ENCODE results near the gene TLNRD1.

The TLNRD1 gene

GRCh38 chr15:81029414-81030300 lies 28.9 kb downstream of the TLNRD1 start:
- no peak for DNase-seq

GRCh38 chr15:81030301-81030750 lies 29.6 kb downstream of the TLNRD1 start:
- no peak for DNase-seq

GRCh38 chr15:81031203-81031602 lies 30.5 kb downstream of the TLNRD1 start:
- no peak for DNase-seq

DNA sequence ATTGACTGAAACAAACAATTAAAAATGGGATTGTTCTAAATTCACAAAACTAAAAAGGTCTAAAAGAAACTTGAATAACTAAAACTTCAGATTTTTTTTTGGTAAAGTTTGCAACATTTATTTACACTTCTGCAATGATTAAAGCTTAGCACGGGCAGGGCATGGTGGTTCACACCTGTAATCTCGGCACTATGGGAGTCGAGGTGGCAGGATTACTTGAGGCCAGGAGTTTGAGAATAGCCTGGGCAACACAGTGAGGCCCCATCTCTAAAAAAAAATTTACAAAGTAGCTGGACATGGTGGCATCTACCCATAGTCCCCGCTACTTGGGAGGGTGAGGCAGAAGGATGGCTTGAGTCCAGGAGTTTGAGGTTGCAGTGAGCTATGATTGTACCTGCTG lies 31.6 kb downstream of the TLNRD1 start:
- no peak for DNase-seq

- DNase-seq, result no peak
Measured at GRCh38 chr15:81032818-81033217, 32.1 kb downstream of the TLNRD1 start.

- DNase-seq, result no peak
Measured at GRCh38 chr15:81033508-81033907, 32.8 kb downstream of the TLNRD1 start.

- DNase-seq, result no peak
Measured at GRCh38 chr15:81037952-81038743, 37.4 kb downstream of the TLNRD1 start.

DNA sequence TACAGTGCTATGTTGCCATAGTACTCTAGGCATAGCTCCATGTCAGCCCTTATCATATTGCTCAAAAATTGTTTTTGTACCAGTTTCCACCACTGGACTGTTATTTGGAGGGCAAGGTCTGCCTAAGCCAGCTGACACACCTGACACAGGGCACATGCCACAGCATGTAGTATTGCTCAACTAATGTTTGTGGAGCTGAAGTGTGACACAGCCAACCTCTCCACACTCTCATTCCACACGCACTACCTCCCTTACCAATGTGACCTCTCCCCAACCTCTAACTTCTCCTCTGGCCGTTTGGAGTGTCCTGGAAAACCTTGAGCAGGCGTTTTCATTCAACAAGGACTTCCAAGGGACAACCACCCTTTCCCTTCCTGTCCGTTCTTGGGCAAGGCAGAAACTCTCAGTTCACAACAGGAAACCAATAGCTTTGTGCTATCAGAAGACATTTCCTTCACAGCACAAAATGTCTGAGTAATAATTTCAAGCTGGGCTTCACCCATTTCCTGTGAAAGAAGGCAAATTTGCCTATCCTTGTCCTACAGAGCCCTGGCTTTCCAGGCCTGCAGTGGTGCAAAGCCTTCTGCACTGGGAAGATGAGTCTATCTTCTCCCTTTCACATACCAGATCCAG lies 38.4 kb downstream of the TLNRD1 start:
- peak in 1 of 6 experiments; percentile 5 for DNase-seq

DNA sequence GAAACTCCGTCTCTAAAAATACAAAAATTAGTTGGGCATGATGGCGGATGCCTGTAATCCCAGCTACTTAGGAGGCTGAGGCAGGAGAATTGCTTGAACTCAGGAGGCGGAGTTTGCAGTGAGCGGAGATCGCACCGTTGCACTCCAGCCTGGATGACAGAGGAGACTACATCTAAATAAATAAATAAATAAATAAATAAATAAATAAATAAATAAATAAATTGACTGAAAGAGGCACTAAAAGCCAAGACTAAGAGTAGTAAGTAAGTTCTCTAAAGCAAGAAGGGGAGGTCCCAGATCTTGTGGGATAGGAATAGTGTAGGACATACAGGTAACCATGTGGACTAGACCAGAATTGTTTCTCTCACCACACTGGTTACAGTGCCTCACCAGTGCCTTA lies 40.0 kb downstream of the TLNRD1 start:
- DNase-seq, result no peak

GRCh38 chr15:81043281-81043934 lies 42.7 kb downstream of the TLNRD1 start:
- DNase-seq, result no peak

GRCh38 chr15:81043935-81044575 lies 43.3 kb downstream of the TLNRD1 start:
- DNase-seq, result no peak

DNA sequence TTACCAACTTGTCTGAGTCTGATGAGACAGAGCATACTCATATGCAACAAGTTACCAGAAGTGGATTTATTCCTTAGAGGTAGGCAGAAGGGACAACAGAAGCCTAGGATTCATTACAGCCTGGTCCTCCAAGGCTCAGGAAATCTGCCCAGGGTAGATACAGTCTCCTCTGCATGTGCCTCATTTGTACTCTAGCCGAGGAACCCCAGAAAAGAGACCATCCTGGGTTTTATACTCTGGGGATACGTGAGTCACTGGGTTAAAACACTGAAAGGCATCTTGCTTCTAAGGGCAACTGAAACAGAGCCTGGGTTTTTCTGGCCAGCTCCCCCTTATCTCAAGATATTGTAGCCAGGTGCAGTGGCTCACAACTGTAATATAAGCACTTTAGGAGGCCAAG lies 45.6 kb downstream of the TLNRD1 start:
- DNase-seq, result no peak

DNA sequence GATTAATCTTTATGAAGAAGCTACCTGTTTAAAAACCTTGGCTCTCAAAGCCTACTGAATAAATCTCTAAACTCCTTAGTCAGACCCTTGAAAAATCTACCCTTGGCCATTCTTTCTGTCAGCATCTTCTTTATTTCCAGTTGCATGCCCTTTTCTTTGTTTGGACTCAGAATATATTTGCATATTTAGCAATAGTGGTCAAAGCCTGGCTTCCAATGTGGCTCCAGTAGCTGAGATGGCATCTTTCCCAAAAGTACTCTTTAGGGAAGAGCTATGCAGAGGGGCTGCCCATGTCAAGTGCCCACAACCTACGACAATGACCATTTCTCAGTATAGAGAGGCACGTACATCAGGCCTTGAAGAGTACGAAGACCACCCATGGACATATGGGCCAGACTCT lies 47.2 kb downstream of the TLNRD1 start:
- DNase-seq, result no peak

- no peak for DNase-seq
Measured at GRCh38 chr15:81049835-81050234, 49.1 kb downstream of the TLNRD1 start.

- DNase-seq, result no peak
Measured at GRCh38 chr15:81050259-81050658, 49.5 kb downstream of the TLNRD1 start.

GRCh38 chr15:81050805-81051204 lies 50.1 kb downstream of the TLNRD1 start:
- DNase-seq, result no peak

- no peak for DNase-seq
Measured at GRCh38 chr15:81052046-81052445, 51.3 kb downstream of the TLNRD1 start.

DNA sequence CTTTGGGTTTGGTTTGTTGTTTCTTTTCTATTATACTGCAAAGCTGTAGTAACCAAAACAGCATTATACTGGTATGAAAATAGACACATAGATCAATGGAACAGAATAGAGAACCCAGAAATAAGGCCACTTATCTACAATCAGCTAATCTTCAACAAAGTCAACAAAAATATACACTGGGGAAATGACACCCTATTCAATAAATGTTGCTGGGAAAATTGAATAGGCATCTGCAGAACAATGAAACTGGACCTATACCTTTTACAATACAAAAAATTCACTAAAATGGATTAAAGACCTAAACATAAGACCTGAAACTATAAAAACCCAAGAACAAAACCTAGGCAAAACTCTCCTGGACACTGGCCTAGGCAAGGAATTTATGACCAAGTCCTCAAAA lies 52.9 kb downstream of the TLNRD1 start:
- no peak for DNase-seq

- DNase-seq, result no peak
Measured at GRCh38 chr15:81054236-81054635, 53.5 kb downstream of the TLNRD1 start.
